Lower lobe of right lung (tissue), 2 donors: ENCODE data around the gene URGCP. TPM values are rescaled to one million over a fixed set of nuclear protein-coding genes. Genes with fewer than 3 reads are reported as not detected.
"Not testable (repeated sequence)": the region's sequence is repeated elsewhere in the genome, so short reads cannot be mapped to it uniquely, and the experiment has no call there.

Source experiments
- ATAC-seq, 2 donors: fragments of 200-7000 bp; cut with Tn5 transposase; one replicate each; pipeline ENCODE4 v1.9.1; 2020 to 2022; ENCODE audit warnings: mild to moderate bottlenecking in 2 of 2, moderate library complexity in 2 of 2
- DNase-seq: peaks from one replicate; pipeline ENCODE4 v3.0.0-alpha.2; 2020
- H3K27ac ChIP-seq: fragments of 200-600 bp; one replicate; pipeline ENCODE4 v1.8.0; 2022
- H3K27me3 ChIP-seq: fragments of 200-600 bp; one replicate; pipeline ENCODE4 v1.8.0; 2022; ENCODE audit warnings: low read depth
- H3K36me3 ChIP-seq: fragments of 200-600 bp; one replicate; pipeline ENCODE4 v1.8.0; 2022; ENCODE audit warnings: mild to moderate bottlenecking
- H3K4me1 ChIP-seq: fragments of 200-600 bp; one replicate; pipeline ENCODE4 v1.8.0; 2022
- H3K4me3 ChIP-seq: fragments of 200-600 bp; one replicate; pipeline ENCODE4 v1.8.0; 2022; ENCODE audit warnings: mild to moderate bottlenecking
- H3K9me3 ChIP-seq: fragments of 200-600 bp; one replicate; pipeline ENCODE4 v1.8.0; 2022
- intact Hi-C: fragments of 100-400 bp; cut with DNase I; formaldehyde crosslinking; loops from one replicate; pipeline ENCODE4 v1.11.0; 2022
- total RNA-seq: library from RNA; stranded (reverse); fragmentation: NEBNext Ultra II Directional; extraction: Animal tissue kit (Norgen Biotek cat#: 25700); gene quantifications from one replicate; pipeline ENCODE4 v1.2.1, GENCODE V29; 2021
- TF ChIP-seq, protein P1 (sequence below): fragments of 200-600 bp; IDR thresholded peaks from one replicate; pipeline ENCODE4 v1.8.0; 2022; ENCODE audit warnings: antibody characterized with exemption, mild to moderate bottlenecking
- donor health status: DM: no; HTN: yes; CAD: no; lungs with severe emphysema.

Gene URGCP
- total RNA-seq, 1 donor from 2014 or later, result 26.1 TPM

DNA sequence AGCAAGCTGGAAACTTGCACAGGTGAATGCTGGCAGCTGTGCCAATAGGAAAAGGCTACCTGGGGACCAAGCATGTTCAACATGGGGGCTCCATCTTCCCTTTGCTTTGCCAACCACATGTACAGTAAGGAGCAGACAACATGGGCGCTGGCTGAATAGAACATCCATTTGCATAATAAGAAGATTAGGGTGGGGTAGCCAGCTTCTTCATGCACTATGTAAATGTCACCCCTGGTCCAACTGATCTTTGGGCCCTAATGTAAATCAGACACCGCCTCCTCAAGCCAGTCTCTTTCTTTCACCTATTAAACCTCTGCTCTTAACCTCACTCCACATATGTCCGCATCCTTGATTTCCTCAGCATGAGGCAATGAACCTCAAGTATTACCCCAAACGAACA is 63.1 kb downstream of the URGCP start:
- Histone ChIP-seq H3K4me1 (peaks cover 6% of the 10 kb centered on the region), H3K9me3 (no peaks in the 10 kb centered on the region), H3K4me3 (no peak overlapping the region), H3K27ac (no peak overlapping the region), H3K36me3 (no peaks in the 10 kb centered on the region), H3K27me3 (peaks cover 10% of the 10 kb centered on the region)
- intact Hi-C loops, result no loop called here
- TF ChIP-seq, protein P1, sequence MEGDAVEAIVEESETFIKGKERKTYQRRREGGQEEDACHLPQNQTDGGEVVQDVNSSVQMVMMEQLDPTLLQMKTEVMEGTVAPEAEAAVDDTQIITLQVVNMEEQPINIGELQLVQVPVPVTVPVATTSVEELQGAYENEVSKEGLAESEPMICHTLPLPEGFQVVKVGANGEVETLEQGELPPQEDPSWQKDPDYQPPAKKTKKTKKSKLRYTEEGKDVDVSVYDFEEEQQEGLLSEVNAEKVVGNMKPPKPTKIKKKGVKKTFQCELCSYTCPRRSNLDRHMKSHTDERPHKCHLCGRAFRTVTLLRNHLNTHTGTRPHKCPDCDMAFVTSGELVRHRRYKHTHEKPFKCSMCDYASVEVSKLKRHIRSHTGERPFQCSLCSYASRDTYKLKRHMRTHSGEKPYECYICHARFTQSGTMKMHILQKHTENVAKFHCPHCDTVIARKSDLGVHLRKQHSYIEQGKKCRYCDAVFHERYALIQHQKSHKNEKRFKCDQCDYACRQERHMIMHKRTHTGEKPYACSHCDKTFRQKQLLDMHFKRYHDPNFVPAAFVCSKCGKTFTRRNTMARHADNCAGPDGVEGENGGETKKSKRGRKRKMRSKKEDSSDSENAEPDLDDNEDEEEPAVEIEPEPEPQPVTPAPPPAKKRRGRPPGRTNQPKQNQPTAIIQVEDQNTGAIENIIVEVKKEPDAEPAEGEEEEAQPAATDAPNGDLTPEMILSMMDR, result no peak
- ATAC-seq, result no peak
- no peak for DNase-seq

DNA sequence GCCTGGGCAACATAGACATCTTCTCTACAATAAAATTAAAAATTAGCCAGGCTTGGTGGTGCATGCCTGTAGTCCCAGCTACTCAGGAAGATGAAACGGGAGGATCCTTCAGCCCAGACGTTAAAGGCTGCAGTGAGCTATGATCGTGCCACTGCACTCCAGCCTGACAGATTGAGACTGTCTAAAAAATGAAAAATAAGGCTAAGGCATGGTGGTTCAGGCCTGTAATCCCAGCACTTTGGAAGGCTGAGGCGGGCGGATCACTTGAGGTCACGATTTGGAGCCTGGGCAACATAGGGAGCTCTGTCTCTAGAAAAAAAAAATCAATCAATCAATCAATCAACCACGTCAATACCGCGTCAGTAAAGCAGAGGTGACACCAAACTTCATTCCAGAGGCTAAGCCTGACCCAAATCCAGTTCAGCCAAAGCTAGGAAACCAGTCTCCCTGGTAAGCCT is 68.2 kb downstream of the URGCP start:
- TF ChIP-seq, protein P1, result no peak
- H3K9me3 ChIP-seq, result no peaks in the 10 kb centered on the region
- H3K36me3 ChIP-seq, result no peaks in the 10 kb centered on the region
- DNase-seq (no peak), ATAC-seq (no peak)
- H3K4me1 ChIP-seq, result peaks cover 6% of the 10 kb centered on the region
- intact Hi-C loops, result loop anchor here (10.0 kb wide), 1 partner anchor 263 kb away; no protein-coding TSS in a partner anchor
- H3K4me3 ChIP-seq, result peak overlapping the region; percentile 39
- H3K27ac ChIP-seq, result peak overlapping the region; percentile 53
- no peaks in the 10 kb centered on the region for H3K27me3 ChIP-seq

DNA sequence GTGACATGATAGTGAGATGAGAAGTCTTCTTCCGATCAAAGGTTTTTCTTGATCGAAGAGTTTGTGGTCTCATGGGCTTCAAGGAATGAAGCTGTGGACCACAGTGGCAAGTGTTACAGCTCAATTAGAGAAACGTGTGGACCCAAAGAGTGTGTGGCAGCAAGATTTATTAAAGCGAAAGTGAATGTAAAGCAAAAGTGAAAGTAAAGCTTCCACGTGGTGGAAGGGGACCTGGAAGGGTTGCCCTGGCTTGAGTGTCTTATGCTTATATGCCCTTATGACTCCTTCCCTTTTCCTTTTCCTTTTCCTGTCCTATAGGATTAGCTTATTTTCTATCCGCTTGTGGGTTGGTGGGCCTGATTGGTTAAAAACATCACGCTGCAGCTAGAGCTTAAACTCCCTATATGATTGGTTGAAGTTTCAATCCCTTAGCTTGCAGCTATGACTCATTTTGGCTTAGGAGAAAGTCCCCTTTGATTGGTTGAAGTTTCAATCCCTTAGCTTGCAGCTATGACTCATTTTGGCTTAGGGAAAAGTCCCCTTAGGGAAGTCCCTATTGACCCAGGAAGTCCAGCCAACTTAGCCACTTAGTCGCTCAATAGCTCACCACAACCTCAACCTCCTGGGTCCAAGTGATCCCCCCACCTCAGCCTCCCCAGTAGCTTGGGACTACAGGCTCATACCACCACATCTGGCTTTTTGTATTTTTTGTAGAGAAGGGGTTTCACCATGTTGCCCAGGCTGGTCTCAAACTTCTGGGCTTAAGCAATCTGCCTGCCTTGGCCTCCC is 71.7 kb downstream of the URGCP start:
- H3K4me3 ChIP-seq, result peak overlapping the region; percentile 45
- no peak for DNase-seq
- peak; percentile 27 to 62 for ATAC-seq
- intact Hi-C loops, result loop anchor here (10.0 kb wide), 1 partner anchor 260 kb away; no protein-coding TSS in a partner anchor
- H3K36me3 ChIP-seq, result no peaks in the 10 kb centered on the region
- H3K4me1 ChIP-seq, result peaks cover 6% of the 10 kb centered on the region
- no peaks in the 10 kb centered on the region for H3K9me3 ChIP-seq
- H3K27me3 ChIP-seq, result no peaks in the 10 kb centered on the region
- no peak overlapping the region for H3K27ac ChIP-seq
- TF ChIP-seq, protein P1, result no peak

DNA sequence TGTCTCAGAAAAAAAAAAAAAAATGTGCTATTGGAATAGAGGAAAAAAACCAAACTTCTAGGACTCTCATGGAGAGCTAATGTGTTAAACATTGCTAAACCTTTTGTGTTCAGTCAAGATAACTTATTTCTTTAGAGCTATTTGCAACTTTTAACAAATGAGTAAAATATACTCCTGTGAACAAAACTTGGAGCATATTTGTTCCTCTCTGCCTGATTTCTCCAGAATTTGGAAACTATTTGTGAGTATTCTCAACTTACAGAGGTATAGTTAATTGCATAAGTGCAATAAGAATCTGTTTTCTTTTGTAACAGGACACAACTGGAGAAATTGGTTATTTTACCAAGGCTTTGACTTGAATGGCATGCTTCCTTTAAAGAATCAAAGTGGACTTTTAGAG is 75.5 kb downstream of the URGCP start:
- not testable (repeated sequence) for H3K27me3 ChIP-seq, H3K4me3 ChIP-seq, H3K27ac ChIP-seq, ATAC-seq, DNase-seq, H3K9me3 ChIP-seq, H3K4me1 ChIP-seq, H3K36me3 ChIP-seq
- intact Hi-C loops, result loop anchor here (10.0 kb wide), 1 partner anchor 256 kb away; no protein-coding TSS in a partner anchor

Other genes starting within 250 kb of the URGCP start
- gene COA1, start 177.1 kb downstream of the URGCP start, total RNA-seq, result 43.3 TPM
- gene BLVRA, start 147.9 kb downstream of the URGCP start, total RNA-seq, result 106 TPM
- 58.2 TPM for gene MRPS24, start 37.1 kb downstream of the URGCP start, total RNA-seq
- gene UBE2D4, start 19.8 kb upstream of the URGCP start, total RNA-seq, result 21.3 TPM
- gene SPDYE1, start 91.3 kb upstream of the URGCP start, total RNA-seq, result not detected
- gene DBNL, start 138.1 kb upstream of the URGCP start, total RNA-seq, result 109 TPM
- gene PGAM2, start 159.0 kb upstream of the URGCP start, total RNA-seq, result 0.44 TPM
- gene POLM, start 175.9 kb upstream of the URGCP start, total RNA-seq, result 24.2 TPM
- 82.5 TPM for gene AEBP1, start 197.7 kb upstream of the URGCP start, total RNA-seq
- gene POLD2, start 217.0 kb upstream of the URGCP start, total RNA-seq, result 48.3 TPM
- 1.6 TPM for gene MYL7, start 234.7 kb upstream of the URGCP start, total RNA-seq